Dedifferentiated amniotic fluid mesenchymal stem cell (primary cell): ENCODE data around the gene ANGPTL8.

Source experiments
- DNase-seq: peaks from one replicate; pipeline ENCODE4 v3.0.0-alpha.2; 2016; ENCODE audit errors: extremely low spot score

ANGPTL8 gene

GRCh38 chr19:11203194-11204075, 36.0 kb upstream of the ANGPTL8 start:
- DNase-seq, result peak; percentile 47

GRCh38 chr19:11204076-11204602, 35.3 kb upstream of the ANGPTL8 start:
- DNase-seq, result no peak

GRCh38 chr19:11204943-11205349, 34.5 kb upstream of the ANGPTL8 start:
- no peak for DNase-seq

GRCh38 chr19:11205939-11206570, 33.4 kb upstream of the ANGPTL8 start:
- no peak for DNase-seq

GRCh38 chr19:11208561-11209471, 30.6 kb upstream of the ANGPTL8 start:
- DNase-seq, result no peak

GRCh38 chr19:11209839-11210655, 29.4 kb upstream of the ANGPTL8 start:
- no peak for DNase-seq

- no peak for DNase-seq
Measured at GRCh38 chr19:11210656-11210928, 28.8 kb upstream of the ANGPTL8 start.

GRCh38 chr19:11214387-11214786, 25.0 kb upstream of the ANGPTL8 start:
- no peak for DNase-seq

GRCh38 chr19:11221082-11221598, 18.3 kb upstream of the ANGPTL8 start:
- no peak for DNase-seq

- DNase-seq, result no peak
Measured at GRCh38 chr19:11223200-11223599, 16.2 kb upstream of the ANGPTL8 start.

- no peak for DNase-seq
Measured at GRCh38 chr19:11224429-11224828, 15.0 kb upstream of the ANGPTL8 start.

GRCh38 chr19:11225172-11225571, 14.2 kb upstream of the ANGPTL8 start:
- DNase-seq, result no peak

- DNase-seq, result no peak
Measured at GRCh38 chr19:11225815-11226214, 13.6 kb upstream of the ANGPTL8 start.

- DNase-seq, result no peak
Measured at GRCh38 chr19:11226716-11227166, 12.7 kb upstream of the ANGPTL8 start.

- DNase-seq, result no peak
Measured at GRCh38 chr19:11227195-11227886, 12.1 kb upstream of the ANGPTL8 start.

GRCh38 chr19:11230621-11231386, 8.6 kb upstream of the ANGPTL8 start:
- DNase-seq, result no peak

GRCh38 chr19:11232555-11232954, 6.9 kb upstream of the ANGPTL8 start:
- DNase-seq, result no peak

- DNase-seq, result no peak
Measured at GRCh38 chr19:11233073-11233472, 6.3 kb upstream of the ANGPTL8 start.

GRCh38 chr19:11234486-11235075, 4.8 kb upstream of the ANGPTL8 start:
- no peak for DNase-seq
